Left forelimb (tissue), 1 donor: ENCODE measurements around the gene FTCD.
"Not testable (repeated sequence)": the region's sequence is repeated elsewhere in the genome, so short reads cannot be mapped to it uniquely, and the experiment has no call there.

Experiments
- DNase-seq: peaks from one replicate; pipeline ENCODE4 v3.0.0-alpha.2; 2018; ENCODE audit warnings: low spot score

FTCD gene

DNA sequence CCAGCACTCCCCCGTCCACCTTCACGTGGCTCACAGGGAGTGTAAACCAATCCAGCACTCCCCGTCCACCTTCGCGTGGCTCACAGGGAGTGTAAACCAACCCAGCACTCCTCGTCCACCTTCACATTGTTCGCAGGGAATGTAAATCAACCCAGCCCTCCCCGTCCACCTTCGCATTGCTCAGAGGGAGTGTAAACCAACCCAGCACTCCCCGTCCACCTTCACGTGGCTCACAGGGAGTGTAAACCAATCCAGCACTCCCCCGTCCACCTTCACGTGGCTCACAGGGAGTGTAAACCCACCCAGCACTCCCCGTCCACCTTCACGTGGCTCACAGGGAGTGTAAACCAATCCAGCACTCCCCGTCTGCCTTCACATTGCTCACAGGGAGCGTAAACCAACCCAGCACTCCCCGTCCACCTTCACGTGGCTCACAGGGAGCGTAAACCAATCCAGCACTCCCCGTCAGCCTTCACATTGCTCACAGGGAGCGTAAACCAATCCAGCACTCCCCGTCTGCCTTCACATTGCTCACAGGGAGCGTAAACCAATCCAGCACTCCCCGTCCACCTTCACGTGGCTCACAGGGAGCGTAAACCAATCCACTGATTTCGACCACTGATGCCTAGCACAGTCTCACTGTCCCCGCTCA lies 14.9 kb downstream of the FTCD start:
- DNase-seq: not testable (repeated sequence)

GRCh38 chr21:46139686-46140085 lies 15.7 kb downstream of the FTCD start:
- no peak for DNase-seq

DNA sequence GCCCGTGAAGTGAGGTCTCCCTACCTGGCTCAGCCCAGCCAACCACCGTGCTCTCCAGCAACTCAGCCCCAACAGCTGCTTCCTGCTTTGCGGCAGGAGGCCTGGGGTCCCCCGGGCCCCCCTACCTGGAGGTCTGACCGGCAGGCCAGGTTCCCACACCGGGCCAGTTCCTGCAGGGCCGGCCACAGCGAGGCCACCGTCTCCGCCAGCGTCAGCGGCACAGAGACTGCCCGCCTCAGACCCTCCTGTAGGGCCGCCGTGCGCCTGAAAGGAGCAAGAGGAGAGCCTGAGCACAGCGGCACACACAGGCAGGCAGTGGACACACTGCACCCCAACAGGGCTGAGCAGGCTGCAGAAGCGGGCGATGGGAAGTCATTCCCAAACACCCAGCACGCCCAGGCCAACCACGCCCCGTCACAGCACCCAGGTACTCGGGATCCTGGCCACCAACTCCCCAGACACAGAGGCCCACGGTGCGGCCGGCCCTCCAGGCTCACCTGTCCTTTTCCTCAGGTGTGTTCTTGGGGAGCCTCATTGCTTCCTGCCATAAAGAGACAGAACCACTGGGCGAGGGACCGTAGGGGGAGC lies 16.9 kb downstream of the FTCD start:
- DNase-seq: no peak

GRCh38 chr21:46137908-46138307 lies 17.5 kb downstream of the FTCD start:
- DNase-seq: no peak

DNA sequence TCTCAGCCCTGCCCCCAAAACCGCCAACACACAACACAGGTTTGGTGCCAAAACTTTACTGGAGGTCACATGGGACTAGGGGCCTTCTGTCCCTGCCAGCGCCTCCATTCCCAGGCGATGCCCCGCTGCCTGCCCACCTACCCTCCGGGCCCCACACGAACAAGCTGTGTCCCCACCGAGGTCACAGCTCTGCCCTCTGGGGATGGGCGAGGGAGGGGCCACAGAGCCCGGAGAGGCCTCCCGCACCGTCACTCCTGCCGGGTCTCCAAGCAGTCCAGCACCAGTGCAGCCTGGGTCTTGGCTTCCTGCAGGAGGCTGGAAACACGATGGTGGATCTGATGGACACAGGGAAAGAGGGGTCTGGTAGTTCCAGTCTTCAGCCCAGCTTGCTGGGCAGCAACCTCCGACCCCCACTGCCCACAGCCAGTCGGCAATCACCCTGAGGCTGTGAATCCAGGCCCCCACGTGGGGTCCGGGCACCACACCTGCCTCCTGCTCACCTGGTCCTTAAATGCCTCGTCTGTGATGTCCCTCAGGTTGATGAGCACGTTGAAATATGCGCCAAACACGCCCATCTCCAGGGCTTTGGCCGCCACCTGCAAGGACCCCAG lies 18.5 kb downstream of the FTCD start:
- DNase-seq: no peak

GRCh38 chr21:46135782-46136395 lies 19.5 kb downstream of the FTCD start:
- no peak for DNase-seq

- no peak for DNase-seq
Measured at GRCh38 chr21:46131838-46132651, 23.3 kb downstream of the FTCD start.

DNA sequence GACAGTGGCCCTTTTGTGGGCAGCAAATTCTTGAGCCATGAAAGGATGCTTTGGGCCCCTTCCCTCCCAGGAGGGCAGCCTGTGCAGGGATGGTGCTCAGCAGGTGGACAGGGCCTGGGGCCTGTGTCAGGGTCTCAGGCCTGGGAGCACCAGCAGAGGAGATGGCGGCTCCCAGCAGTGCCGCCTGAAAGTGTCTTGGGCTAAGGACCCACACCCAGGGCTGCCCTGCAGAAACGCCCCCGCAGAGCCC lies 23.9 kb downstream of the FTCD start:
- DNase-seq: no peak

DNA sequence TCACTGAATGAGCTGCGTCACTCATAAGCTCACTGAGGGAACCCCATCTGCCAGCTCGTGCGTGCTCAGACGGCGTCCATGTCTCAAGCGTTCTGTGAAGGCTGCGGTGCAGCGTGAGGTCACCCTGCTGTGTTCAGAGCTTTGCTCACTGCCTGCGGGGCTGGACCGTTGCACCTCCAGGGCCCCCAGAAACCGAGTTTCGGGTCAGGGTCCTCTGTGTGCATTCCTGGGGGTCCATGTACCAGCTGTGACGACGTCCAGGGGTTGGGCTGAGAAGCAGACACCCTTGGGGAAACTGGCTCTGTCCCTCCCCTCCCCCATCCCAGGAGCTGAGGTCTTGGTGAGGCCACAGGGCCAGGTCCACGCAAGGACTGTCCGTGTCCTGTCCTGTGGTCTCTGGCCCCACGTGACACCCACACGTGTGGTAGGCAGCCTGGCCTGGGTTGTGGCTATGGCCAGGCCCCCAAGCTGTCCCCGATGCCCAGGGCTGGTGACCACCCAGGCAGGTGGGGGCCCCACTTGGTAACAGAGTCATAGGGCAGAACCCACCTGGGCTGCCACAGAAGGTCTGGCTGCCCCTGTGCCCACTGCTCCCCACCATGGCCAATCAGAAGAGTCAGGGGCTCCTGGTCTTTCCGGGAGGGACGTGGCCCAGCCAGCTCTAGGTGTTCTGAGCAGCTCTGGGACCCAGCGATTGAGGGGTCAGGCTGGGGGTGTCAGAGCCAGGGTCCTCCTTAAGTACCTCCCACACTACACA lies 24.4 kb downstream of the FTCD start:
- DNase-seq: no peak

DNA sequence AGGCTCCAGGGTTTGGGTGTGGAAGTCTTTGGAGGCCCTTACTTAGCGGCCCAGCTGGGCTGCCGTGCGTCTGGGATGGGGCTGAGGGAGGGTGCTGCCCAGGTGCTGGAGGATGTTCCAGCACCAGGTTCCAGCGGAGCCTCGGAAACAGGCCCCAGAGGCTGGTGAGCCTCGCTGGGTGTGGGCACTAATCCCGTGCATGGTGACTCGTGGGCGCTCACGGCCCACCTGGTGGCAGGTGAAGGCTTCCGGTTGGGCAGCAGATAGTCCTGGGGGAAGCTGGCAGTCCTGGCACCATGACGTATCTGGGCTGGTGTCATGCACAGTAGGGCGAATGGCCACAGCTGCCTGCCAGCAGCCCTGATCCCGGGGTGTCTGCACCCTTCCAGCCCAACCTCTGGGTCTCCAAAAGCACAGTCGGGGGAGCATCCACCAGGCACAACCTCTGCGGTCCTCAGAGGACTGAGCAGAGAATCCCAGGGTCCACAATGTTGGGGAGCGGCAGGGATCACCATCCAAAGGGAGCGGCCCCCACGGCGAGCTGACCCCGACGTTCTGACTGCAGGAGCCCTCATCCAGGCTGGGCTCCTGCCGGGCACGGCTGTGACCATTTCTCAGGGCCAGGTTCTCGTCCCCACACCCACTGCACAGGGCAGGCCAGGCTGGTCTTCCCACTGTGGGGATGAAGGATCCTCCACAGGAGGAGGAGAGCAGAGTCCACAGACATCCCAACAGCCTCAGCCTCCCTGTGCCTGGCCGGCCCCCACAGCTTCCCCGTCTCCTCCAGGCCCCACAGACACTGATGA lies 25.3 kb downstream of the FTCD start:
- DNase-seq: no peak

DNA sequence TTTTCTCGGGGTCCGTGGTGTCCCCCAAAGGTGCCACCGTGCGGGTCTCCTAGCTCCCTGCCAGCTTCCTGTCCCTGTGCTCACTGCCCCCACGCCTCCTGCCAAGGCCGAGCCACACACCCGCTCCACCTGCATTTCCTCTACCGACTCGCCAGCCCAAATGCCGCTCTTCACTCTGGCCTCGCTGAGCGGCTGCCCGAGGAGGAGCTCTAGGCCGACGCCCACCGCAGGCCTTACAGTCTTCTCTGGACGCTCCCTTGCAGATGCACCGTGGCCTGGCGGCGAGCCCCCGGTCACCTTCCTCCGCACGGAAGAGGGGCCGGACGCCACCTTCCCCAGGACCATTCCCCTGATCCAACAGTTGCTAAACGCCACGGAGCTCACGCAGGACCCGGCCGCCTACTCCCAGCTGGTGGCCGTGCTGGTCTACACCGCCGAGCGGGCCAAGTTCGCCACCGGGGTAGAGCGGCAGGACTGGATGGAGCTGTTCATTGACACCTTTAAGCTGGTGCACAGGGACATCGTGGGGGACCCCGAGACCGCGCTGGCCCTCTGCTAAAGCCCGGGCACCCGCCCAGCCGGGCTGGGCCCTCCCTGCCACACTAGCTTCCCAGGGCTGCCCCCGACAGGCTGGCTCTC lies 26.3 kb downstream of the FTCD start:
- no peak for DNase-seq

DNA sequence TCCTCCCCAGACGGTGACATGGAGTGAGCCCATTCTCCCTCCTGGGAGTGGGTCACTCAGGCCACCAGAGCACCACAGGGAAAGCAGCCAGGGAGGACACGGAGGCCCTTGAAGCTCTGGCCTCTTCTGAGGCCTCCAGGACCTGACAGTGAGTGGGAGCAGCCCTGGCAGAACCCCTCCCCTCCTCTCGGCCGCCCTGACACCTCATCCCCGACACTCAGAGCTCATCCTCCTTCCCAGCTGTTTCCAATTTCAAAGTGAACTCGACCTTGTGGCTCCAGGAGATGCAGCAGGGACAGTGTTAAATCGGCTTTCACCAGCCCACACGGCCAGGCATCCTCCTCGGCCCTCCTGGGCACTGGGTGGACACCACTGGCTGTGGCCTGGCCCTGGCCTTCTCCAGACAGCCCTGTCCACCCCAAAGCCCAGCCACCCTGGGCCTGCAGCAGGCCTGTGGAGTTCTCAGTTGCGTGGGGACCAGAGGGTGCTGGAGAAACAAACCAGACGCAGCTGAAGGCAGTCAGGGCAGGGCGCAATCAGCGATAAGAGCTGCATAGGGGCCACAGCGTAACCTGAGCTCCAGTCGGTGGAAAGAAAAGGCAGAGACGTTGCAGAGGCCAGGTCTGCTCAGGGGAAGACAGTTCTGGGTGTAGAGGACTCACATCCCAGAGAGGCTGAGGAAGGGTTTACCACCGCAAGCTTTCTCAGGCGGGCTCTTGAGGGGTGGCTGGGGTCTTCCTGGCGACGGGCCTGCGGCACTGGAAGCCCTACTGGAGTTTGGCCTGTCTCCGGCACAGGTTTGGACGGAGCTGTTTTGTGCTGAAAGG lies 27.1 kb downstream of the FTCD start:
- DNase-seq: peak; percentile 55

- peak; percentile 65 for DNase-seq
Measured at GRCh38 chr21:46127239-46128105, 27.9 kb downstream of the FTCD start.

DNA sequence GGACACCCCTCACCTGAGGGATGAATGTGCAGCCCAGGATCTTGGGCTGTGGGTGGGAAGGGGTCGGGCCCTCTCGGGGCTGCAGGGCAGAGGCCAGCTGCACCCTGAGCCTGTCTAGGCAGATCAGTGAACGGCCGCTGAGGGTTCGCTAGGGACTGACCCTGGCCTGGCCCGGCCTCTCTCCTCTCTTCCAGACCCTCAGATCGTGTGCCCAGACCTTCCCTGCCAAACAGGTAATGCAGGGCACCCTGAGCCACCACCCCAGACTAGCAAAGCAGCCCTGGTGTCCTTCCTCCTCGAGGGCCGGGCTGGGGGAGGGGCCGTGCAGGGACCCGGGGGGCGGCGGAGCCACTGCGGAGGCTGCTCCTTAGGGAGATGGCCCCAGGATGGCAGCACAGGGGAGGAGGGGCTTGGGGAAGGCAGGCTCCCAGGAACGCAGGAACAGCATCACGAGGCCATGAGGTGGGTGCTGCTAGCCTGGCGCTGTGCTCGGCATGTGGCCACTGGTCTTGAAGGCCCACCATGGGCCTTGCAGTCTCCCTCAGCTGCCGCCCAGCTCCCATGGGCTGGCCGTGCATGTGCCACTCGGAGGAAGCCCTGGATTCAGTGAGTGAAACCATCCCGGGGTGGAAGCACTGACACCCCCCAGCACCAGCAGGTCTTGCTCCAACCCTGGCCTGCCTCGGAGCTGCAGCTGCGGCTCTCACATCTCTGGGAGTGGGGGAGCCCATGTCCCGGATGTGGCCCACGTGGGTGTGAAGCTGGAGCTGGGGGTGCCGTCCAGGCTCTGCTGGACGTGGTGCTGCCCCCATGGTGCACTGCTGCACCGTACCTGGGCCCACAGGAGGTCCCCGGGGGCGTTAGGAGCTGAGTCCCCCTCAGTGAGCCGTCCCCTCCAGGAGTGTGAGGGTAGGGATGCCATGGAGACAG lies 28.8 kb downstream of the FTCD start:
- DNase-seq: peak; percentile 64

- DNase-seq: peak; percentile 60
Measured at GRCh38 chr21:46125846-46126301, 29.5 kb downstream of the FTCD start.

- DNase-seq: peak; percentile 58
Measured at GRCh38 chr21:46124926-46125845, 30.2 kb downstream of the FTCD start.
